Hematopoietic multipotent progenitor cell treated with erythropoietin and hydrocortisone succinate and interleukin-3 and kit ligand, for 8 days (in vitro differentiated cells): Measurements from ENCODE around the gene OPN4.

Source experiments
- DNase-seq: peaks from one replicate; pipeline ENCODE4 v3.0.0-alpha.2; 2015

The OPN4 gene

GRCh38 chr10:86647773-86648703, 6.3 kb upstream of the OPN4 start:
- no peak for DNase-seq

- DNase-seq = no peak
Measured at GRCh38 chr10:86648704-86649427, 5.5 kb upstream of the OPN4 start.

- no peak for DNase-seq
Measured at GRCh38 chr10:86649471-86650150, 4.7 kb upstream of the OPN4 start.

GRCh38 chr10:86650151-86650550, 4.2 kb upstream of the OPN4 start:
- no peak for DNase-seq

GRCh38 chr10:86651021-86651471, 3.3 kb upstream of the OPN4 start:
- no peak for DNase-seq

- no peak for DNase-seq
Measured at GRCh38 chr10:86651631-86652331, 2.6 kb upstream of the OPN4 start.

GRCh38 chr10:86652361-86653202, 1.8 kb upstream of the OPN4 start:
- no peak for DNase-seq

GRCh38 chr10:86653379-86653778, 968 bp upstream of the OPN4 start:
- no peak for DNase-seq

- no peak for DNase-seq
Measured at GRCh38 chr10:86653987-86654386, 360 bp upstream of the OPN4 start.

- DNase-seq = no peak
Measured at GRCh38 chr10:86655173-86655540, 810 bp downstream of the OPN4 start.

GRCh38 chr10:86655596-86655995, 1.2 kb downstream of the OPN4 start:
- DNase-seq = no peak

GRCh38 chr10:86657011-86657395, 2.7 kb downstream of the OPN4 start:
- no peak for DNase-seq

- no peak for DNase-seq
Measured at GRCh38 chr10:86657396-86658011, 3.2 kb downstream of the OPN4 start.

GRCh38 chr10:86658261-86658741, 4.0 kb downstream of the OPN4 start:
- no peak for DNase-seq

GRCh38 chr10:86658751-86659150, 4.4 kb downstream of the OPN4 start:
- DNase-seq = no peak

GRCh38 chr10:86659161-86659691, 4.9 kb downstream of the OPN4 start:
- DNase-seq = no peak

- no peak for DNase-seq
Measured at GRCh38 chr10:86659721-86660453, 5.5 kb downstream of the OPN4 start.

- no peak for DNase-seq
Measured at GRCh38 chr10:86661161-86662025, 7.0 kb downstream of the OPN4 start.
